ENCODE data around the gene HACE1.

The HACE1 gene

DNA sequence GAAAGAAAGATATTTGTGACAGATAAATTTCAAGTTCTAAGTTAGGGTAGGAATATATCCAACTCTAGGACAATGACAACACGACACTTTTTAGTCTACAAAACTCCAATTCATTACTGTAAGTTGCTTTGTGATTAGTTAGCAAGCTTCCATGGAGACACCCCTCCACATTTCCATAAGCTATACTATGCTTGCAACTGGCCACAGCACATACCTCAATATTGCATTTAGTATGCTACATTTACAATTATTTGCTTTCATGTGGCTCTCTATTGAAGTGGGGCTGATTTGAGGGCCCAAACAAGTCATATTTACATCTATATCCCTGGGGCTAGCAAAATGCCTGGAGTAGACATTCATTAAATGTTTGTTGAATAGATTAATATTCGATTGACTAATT is 129.3 kb downstream of the HACE1 start:
- DNase-seq (ENCODE audit: low read depth in 2 of 2) = no peak

DNA sequence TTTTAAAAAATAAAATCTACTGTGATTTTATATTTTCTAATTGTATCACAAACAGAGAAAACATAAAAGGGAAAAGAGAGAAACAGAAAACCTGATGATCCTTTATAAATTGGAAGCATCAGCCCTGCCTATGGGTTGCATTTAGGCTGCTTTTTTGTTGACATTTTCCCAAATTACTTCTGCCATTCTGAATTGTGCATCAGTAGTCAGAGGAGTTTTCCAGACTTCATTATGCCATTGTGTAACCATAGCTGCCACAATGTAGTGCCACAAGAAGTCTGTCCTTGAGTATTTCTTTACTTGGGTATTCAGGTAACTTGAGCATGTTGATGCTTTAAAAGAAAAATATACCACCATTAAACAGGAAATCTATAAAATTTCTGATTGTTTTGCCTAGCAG is 130.3 kb downstream of the HACE1 start:
- no peak for DNase-seq (ENCODE audit: low read depth in 2 of 2)

DNA sequence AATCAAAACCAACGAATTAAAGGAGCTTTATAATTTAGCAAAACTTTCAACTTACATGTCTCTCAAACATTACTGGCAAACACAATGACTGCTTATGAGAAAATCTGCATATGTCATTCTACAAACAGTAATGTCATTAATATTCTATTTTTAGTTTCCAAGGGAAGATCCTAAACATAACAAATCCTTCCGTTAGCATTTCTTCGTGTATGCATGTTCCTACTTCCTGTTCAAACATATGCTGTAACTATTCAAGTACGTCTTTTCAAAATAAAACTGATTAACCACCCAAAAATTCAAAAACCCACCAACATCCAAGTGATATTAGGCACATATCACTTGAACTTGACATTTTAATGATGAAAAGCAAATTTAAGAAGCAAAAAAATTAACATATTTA is 131.3 kb downstream of the HACE1 start:
- DNase-seq (ENCODE audit: low read depth in 2 of 2) = no peak

DNA sequence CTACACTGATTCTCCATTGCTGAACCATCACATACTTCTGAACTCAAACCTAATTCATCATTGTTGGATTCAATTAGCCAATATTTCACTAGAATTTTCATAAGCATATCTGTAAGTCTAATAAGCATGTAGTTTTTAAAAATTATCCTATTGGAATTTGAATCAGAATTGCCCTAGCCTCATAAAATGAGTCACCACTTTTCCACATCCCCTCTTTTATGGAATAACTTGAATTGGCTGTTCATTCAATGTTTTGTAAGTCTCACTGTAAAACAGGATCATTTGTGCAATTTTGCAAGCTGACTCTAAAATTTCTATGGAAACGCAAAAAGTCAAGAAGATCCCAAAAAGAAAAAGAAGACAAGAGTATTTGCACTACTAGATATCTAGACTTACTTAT is 141.0 kb downstream of the HACE1 start:
- DNase-seq (ENCODE audit: low read depth in 2 of 2) = no peak

DNA sequence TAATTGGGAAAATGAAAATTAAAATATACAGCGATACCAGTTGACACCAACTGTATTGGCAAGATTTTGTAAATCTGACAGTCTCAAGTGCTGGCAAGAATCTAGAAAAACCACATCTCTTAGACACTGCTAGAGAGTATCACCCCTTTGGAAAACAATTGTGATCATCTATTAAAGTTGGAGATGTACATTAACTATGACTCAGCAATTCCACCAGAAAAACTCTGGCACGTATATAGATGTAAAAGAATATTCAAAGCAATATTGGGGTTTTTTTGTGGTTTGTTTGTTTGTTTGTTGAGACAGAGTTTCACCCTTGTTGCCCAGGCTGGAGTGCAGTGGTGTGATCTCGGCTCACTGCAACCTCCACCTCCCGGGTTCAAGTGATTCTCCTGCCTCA is 142.9 kb downstream of the HACE1 start:
- no peak for DNase-seq (ENCODE audit: low read depth in 2 of 2)

DNA sequence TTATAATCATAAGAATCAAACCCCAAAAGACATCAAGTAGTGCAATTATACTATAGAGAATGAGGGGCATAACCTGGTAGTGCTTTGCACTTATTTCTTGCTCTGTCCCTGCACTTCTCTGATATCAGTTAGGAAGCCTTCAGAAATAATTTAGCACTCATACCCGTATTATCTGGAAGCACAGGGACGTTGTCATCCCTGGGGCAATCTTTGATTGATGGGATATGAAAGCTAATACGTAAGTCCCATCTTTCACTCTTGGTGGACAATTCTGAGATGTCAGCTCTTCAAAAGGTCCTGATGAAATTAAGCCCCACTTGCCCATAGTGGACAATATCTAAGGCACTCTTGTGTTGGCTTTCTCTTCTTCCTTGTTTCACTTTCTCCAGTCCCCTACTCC is 144.9 kb downstream of the HACE1 start:
- no peak for DNase-seq (ENCODE audit: low read depth in 2 of 2)

DNA sequence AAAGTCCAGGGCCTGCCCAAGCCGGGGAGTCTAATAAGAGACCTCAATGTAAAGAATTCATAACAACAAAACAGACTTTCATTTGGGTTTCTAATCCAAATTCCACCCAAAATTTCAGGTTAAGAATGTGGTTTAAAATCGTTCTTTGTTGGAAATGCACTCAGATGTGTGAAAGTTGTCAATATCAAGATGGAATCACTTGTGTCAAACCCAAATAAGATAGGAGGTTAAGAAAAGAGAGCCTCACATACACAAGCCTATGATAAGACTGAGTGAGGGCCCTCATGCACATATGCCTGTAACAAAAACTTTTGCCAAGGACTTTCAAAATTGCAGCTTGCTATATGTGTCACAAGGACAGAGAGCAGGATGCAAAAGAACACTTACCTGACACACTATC is 145.7 kb downstream of the HACE1 start:
- DNase-seq (ENCODE audit: low read depth in 2 of 2) = no peak

DNA sequence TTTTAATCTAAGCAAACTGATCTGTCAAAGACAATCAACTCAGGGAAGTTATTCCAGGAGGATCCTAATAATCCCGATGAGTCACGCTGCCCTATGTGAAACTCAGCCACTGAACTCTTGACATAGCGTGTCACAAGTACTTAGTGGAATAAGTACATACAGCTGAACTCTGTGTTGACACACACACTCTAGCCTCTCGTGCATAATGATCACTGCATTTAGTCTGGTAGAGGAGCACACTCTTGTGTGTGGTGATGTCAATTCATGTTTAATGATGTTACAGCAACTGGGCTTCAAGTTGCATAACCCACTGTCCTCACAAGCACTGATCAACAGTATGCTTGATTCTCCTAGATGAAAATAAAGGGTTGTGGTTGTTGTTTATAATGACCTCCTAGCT is 148.3 kb downstream of the HACE1 start:
- DNase-seq (ENCODE audit: low read depth in 2 of 2) = no peak

DNA sequence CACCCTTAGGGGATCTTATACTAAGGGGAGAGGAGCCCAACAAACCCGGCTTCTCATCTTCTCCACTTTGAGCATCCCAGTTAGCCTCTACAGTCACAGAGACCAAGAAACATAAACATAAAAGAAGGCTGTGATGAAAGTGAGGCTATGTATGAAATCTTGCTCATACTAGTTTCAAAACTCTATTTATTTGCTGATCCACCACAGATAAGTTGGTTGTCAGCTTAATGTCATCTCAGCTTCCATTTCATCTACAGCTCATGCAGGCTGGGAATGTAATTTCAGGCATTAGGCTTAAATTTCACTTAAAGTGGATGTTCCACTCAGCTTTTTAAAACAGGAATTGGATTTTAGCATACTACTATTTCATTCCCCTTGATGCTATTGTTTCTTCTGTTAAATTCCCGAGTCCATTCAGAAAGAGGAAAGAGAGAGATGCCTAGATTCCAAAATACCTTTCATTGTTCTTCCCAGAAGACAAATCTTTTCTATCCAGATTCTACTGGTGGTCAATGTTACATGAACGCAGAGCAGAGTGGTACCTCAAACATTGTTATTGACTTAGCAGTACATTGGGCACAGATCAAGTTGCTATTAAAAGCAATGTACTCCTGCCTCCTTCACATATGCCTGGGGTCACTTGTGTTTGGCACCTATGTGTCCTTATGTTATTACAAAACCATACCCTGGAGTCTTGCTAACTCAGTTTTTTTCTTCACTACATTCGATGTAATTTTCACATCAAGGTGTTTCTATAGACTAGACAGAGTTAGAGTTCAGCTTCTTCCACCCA is 149.0 kb downstream of the HACE1 start:
- no peak for DNase-seq (ENCODE audit: low read depth in 2 of 2)

DNA sequence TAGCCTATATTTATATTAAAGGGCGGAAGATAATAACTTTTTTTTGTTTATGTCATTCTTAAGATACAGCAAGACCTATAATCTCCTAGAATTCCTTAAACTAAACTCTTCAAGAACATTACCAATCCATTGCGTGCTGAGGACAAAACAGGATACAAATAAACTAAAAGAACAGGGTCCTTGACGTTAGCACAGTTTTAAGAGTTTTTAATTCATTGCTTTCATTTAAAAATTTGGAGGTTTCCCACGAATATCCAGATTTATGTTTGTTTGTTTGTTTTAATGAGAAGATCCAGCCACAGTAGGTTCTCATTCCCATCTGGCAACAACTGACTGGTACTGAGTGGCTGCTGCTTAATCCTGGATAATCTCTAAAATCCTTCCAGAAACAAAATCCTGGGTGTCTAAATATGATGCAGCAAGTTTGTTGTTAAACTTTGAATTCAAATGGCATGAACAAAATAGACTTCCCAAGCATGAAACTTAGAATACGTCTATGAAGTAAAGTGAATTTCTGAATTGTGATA is 153.7 kb downstream of the HACE1 start:
- DNase-seq (ENCODE audit: low read depth in 2 of 2) = no peak

DNA sequence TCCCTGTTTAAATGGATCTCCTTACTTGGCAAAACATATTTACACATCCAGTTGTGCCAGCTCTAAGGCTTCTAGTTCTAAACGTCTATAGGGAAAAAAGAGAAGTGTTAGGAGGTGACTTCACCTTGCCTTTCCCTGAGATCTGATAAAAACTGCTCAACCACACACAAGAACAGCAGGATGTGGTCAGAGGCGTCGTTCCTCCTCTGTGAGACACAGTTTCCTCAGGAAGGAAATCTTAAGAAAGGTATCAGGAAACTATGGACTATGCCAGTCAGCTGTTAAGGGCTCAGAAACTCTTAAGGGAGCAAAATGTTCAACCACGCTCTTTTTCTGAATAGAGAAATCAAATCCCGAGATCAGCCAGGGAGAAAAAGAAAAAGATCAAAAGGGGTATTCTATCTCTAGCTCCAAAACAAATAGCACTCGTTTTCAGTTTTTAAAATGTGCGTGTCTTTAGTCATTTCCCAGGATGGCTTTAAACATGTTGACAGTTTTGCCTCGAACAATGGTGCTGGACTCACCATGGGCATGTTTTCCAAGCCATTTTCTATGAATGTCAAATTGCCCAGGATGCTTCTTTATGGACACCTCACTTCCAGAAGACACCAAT is 154.5 kb downstream of the HACE1 start:
- DNase-seq (ENCODE audit: low read depth in 2 of 2) = no peak

DNA sequence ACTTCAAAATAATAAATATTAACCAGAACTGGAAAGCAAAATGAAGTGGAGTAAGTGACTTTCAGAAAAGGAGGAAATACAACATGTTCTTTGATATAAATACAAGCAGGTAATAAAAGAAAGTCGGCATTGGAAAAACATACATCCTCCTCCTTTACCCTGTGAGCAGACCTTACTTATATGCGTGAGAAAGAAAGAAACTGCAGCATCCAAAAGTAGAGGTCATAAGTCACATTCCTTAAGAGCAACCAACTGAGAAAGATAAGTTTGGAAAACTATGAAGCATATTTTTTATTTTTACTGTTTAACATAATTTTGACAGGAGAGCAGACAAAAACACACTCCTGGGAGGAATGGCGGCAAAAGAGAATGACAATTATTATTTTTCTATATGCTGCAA is 155.5 kb downstream of the HACE1 start:
- no peak for DNase-seq (ENCODE audit: low read depth in 2 of 2)

DNA sequence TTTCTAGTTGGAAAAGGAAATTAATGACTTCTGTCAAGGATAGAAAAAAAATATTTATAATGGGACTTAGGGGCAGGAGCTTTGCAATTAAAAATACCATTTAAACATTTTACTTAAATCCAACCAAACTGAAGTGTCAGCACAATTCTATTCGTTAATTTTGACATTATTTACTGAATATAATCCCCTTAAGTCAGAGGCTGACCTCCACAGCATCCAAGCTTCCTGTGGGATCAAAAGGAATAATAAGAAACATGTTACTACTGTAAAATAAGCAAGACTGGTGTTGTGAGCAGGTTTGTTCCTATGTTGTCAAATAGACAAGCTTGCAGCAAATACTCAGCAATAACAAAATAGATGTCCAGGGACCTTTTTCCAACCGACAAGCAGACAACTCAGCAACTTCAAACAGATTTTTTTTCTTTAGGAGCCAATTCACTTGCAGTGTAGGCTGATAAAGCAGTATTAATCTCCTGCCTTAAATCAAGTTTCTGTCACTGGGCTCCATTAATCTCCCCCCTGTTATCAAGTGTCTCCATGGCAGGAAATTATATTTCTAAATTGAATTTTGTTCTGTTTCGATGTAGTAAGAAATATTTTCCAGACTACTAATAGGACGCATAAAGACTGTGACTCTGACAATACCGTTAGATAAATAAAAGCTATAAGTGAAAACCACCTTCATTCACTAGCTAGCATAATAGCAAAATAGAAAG is 157.4 kb downstream of the HACE1 start:
- DNase-seq (ENCODE audit: low read depth in 2 of 2) = no peak

DNA sequence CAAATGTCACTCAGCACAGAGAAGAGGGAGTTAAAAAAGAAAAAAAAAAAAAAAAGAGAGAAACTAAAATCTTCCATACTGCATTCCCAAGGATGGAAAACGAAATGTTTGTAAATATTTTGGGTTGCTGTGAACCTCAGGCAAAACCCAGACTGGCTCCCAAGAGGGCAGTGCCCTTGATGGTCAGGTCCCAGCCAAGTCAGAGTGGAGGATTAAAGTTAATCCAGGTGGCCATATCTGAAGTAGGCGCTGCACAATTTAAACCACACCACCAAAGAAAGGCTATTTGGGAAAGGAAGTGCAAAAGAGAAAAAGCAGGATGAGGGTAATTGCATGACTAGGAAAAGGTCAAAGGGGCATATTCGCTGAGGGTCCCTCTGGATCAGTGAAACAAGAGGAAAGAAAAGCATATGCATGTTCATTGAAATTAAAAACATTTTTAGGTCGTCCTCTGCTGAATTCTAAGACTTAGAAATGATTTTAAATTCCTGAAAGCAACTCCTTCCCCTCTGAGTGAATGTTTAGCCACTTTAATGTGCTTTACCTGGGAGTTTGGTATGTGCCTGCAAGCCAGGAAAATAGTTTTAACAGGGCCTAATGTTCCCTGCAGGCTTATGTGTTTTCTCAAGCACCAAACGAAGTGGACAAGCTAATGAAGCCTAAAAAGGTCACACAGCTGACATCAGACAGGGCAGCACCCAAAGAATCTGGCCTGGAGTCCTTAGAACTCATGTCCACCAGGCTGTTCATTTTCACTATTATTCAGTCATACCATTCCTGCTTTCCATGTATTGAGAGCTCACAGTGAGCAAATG is 159.1 kb downstream of the HACE1 start:
- DNase-seq (ENCODE audit: low read depth in 2 of 2) = no peak

DNA sequence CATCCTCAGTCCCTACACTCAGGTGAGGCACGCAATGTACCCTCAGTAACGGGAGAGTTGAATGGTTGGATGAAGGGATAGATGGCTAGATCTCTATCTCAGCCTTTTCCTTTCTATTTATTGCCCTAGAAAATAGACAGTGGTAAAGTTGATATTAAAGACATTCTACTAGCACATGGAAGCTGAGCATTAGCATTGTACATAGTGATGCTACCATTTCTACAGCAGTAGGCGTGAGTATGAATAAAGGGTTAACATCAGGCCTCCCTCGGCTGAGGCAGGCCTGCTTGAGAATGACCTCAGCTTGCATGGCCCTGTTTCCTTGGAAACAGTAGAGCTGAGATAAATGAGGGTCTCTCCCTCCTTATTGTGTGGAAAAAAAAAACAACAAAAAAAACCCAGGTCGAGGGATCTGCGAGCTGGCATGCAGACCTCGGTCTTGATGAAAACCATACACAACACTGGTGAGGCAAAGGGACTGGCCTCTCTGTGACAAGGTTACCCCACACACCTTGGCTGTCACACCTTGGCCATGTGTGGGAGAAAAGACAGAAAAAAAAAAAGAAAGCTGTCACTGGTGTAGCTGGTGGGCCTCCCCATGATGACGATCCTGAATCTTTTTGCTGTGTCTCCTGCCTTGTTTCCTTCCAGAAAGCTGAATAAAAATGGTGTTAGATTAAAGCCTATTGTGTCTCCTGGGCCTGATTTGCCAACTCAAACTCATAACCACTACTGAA is 160.0 kb downstream of the HACE1 start:
- no peak for DNase-seq (ENCODE audit: low read depth in 2 of 2)

DNA sequence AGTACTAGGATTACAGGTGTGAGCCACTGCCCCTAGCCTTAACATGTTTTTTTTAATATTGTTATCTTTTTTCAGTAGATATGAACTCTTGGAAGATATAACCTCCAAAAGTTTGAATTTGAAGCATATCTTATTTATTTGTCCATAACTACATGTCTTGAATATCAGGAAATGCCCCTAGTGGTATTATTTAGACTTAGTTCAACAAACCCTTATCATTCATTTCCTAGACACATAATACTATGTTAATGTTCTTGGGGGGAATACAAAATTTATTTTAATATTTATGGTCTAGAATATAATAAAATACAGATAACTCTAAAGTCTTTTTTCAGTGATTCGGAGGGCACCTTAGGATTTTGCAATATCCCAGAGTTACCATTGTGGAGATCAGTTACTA is 160.7 kb downstream of the HACE1 start:
- no peak for DNase-seq (ENCODE audit: low read depth in 2 of 2)

DNA sequence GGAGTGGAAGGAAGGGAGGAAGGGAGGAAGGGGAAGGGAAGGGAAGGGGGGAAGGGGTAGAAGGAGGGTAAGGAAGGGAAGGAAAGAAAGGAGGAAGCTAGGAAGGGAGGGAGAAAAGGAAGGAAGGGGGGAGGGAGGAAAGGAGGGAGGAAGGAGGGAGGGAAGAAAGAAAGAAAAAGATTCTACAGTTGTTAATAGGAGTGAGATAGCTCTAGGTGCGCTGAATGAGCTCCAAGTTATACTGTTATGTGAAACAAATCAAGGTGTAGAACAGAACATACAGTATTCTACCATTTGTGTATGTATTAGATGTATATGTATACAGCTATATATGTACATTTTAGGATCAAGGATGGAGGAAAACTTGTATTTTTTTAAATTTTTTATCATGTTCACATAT is 167.7 kb downstream of the HACE1 start:
- no peak for DNase-seq (ENCODE audit: low read depth in 2 of 2)

DNA sequence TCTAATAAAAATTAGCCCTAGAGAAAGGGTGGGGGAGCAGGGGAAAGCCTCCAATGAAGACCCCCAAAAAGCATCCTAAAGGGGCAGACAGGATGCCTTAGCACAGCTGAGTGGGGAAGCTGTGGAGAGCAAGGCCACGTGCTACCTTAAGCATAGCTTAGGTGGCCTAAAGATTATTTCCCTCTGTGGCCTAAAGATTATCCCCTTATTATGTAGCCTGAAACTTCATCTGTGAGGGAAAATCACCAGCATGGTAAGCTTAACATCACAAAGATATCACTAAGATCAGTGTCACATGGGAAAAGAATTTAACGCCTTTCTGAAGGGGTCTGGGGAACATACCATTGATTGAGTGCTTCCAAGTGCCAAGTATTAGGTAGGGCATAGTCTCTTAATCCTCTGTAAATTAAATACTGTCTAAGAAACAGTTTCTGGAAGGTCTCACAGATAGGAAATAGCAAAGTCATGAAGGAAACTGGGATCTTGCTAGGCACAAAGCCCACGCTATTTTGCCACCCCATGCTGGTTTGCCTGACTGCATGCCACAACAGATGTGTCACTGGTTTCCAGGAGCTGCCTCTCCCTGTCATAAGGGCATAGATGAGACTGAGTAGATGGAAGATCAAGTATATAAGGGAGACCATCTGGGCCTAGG is 170.0 kb downstream of the HACE1 start:
- DNase-seq (ENCODE audit: low read depth in 2 of 2) = no peak

DNA sequence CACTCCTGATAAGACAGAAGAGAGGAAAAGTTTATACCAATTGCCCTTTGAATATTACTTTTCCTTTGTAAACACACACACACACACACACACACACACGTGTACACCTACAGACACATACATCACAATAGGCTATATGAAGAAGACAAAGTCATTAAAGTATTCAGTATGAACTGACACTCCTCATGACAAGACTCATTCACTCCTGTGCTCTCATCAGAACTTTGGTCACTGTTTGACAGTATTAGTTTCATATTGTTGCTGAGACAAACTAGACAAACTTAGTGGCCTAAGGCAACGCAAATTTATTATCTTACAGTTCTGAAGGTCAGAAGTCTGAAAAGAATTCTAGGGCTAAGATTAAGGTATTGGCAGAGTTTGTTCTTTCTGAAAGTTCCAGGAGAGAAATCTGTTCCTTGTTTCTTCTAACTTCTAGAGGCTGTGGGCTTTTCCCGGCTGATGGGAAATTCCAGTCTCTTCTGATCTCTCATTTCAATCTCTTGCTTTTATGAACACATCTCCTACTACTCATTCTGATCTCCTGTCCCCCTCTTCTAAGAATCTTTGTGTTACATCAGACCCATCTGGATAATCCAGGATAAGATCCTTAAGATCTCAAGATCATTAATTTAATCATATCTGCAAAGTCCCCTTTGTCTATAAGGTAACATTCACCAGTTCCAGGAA is 171.3 kb downstream of the HACE1 start:
- DNase-seq (ENCODE audit: low read depth in 2 of 2) = no peak

DNA sequence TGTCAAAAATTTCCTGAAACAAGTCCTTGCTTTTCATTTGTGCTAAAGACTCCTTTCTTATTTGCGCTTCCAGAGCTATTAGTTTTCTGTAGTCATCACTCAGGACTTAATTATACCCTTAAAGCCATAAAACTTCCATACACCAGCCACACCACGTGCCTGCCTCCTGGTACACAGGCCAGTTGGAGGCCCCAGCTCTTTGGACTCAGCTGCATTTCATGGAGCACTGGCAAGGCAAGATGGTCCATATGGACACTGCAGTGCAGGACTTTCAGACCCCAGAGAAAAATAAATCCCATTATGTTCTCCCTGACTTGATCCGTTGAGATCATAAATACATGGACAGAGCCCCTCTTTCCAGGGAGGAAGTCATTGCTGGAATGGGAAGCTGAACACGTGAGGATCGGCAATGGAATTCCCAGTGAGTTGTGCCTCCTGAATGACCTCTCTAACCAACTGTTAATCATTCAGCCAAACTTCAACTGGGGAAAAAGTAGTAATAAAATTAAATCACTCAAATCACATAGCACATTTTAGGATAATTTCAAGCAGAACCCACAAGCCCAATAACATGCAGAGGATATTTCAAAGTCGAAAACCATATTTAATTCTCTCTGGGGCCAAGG is 173.1 kb downstream of the HACE1 start:
- no peak for DNase-seq (ENCODE audit: low read depth in 2 of 2)

All from stimulated activated CD8-positive, alpha-beta memory T cell treated with anti-CD3 and anti-CD28 coated beads, Interleukin-2, amount 100 ng/mL, for 48 hours (primary cell).